OCI-M1 (cell line): ENCODE data around the gene PCDHGB5.

Experiments
- DNase-seq: peaks from one replicate; lab custom pipeline; 2025; lab: John Stamatoyannopoulos, UW

PCDHGB5 gene

DNA sequence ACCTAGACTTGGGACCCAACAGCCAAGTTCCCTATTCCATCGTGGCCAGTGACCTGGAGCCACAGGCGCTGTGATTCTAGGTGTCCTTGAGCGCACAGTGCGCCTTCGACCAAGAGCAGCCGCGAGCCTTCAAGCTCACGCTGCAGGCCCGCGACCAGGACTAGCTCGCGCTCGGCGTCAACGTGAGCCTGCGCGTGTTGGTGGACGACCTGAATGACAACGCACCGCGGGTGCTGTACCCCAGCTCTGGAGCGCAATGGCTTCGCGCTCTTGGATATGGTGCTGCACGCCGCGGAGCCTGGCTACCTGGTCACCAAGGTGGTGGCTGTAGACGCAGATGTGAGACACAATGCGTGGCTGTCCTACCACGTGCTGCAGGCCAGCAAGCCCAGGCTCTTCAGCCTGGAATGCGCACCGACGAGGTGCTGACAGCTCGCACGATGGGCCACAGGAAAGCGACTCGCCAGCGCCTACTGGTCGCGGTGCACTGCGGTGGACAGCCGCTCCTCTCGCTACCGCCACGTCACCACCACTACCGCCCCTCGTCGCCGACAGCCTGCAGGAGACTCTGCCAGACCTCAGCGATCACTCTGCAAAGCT lies 43.9 kb downstream of the PCDHGB5 start:
- no peak for DNase-seq
